SIG-M5 treated with dmso at 0.1 percent for 504 hours (cell line): ENCODE measurements around the gene THOC5.
"Not testable (repeated sequence)": the region's sequence is repeated elsewhere in the genome, so short reads cannot be mapped to it uniquely, and the experiment has no call there.

Experiments
- DNase-seq: peaks from one replicate; lab custom pipeline; 2025; ENCODE audit not compliant: unreplicated experiment; lab: John Stamatoyannopoulos, UW

THOC5 gene

DNA sequence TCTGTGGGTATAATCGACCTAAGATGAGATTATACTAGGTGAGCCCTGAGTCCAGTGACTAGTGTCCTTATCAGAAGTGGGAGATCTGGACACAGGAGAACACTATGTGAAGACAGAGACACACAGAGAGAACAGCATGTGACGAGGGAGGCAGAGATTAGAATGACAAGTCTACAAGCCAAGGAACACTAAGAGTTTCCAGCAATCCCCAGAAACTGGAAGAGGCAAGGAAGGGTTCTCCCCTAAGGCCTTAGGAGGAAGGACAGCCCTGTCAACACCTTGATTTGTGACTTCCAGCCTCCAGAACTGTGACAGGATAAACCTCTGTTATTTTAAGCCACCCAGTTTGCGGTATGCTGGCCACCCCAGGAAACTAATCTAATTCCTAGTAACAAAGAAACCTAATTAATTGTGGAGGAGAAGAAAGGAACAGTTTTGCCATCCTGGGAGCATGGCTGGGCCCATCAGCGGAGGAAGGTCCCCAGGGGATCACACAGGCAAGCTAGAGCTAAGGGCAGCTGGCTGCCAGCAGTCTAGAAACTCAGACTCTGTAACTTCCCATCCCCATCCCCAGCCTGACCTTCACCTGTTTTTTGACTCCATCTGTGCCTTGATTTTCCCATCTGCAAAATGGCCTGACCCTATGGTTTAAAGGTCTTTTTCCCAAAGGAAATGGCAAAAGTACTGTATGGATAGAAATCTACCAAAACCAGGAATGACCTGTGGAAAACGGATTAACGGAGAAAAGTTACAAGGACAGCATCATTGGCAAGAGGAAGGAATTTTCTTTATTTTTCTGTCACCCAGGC lies 10.3 kb upstream of the THOC5 start:
- no peak for DNase-seq

DNA sequence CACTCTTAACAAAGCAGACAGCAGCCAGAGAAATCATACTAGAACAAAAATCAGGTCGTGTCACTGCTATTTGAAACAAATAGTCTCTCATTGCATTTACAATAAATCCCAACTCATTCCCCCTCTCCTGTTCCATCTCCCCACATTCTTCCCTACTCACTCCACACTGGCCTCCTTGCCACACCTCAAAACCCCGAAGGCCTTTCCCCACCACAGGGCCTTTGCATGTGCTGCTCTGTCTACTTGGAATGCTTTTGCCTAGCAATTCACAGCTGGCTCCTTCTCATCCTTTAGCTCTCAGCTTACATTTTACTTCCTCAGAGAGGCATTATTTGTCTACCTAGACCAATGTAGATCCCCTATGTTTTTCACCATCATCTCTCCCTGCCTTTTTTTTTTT lies 6.3 kb upstream of the THOC5 start:
- no peak for DNase-seq

DNA sequence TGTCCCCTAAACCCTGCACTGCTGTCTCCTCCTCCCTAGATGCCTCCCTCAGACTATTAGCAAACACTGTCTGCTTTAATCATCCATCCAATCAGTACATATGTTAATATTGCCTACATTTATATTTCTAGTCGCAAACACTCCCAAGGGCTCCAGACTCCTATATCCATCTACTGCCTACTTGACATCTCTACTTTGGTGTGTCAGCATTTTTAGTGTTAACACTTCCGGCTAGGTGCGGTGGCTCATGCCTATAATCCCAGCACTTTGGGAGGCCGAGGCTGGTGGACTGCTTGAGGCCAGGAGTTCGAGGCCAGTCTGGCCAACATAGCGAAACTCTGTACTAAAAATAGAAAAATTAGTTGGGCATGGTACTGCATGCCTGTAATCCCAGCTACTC lies 5.5 kb upstream of the THOC5 start:
- DNase-seq = no peak

DNA sequence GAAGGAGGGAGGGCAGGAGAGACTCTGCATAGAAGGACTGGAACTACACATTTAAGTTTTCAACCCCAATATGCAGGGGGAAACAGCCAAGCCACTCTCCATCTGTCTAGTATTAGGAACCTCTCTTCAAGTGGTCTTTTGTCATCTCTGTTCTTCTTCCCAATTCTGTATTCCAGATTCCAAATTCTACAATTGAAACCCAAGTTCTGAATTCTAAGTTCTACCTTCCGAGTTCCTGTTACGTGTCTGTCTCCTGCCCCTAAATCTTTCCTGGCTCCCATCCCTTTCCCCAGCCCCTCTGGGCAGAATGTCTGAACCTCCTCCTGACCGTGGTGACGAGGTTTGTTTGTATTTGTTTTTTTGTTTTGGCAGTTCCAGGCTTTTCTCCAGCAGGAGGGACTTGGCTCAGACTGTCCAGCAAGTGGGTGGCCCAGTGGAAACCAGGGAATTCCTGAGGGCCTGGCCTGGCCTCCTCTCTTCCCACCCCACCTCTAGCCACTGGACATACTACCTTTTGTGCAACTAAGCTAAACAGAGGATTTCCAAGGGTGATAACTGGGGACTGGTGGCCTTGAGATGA lies 1.6 kb upstream of the THOC5 start:
- DNase-seq = no peak

DNA sequence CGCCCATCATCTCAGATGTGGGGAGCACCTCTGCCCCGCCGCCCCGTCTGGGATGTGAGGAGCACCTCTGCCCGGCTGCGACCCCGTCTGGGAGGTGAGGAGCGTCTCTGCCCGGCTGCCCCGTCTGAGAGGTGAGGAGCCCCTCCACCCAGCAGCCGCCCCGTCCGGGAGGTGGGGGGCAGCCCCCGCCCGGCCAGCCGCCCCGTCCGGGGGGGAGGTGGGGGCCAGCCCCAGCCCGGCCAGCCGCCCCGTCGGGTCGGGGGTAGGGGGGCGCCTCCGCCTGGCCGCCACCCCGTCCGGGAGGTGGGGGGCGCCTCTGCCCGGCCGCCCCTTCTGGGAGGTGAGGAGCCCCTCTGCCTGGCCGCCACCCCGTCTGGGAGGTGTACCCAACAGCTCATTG lies 1.2 kb downstream of the THOC5 start:
- not testable (repeated sequence) for DNase-seq

DNA sequence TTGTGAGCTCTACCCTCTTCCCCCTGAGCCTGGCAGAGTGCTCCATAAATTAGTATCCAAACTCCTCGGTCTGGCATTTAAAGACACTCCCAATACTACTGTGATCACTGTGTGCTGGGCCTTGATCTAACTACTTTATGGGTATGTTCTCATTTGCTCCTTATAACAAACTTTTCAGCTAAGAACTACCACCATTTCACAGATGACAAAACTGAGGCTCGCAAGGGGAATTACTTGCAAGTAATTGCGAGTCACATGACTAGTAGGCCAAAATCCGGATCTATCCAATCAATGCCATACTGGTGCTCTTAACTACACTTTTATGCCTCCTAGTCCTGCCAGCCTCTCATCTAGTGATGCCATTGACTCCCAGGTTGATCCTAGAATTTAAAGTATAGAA lies 3.6 kb downstream of the THOC5 start:
- DNase-seq = no peak

DNA sequence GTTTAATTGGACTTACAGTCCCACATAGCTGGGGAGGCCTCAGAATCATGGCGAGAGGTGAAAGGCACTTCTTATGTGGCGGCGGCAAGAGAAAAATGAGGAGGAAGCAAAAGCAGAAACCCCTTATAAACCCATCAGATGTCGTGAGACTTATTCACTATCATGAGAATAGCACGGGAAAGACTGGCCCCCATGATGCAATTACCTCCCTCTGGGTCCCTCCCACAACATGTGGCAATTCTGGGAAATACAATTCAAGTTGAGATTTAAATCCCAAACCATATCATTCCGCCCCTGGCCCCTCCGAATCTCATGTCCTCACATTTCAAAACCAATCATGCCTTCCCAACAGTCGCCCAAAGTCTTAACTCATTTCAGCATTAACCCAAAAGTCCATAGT lies 8.5 kb downstream of the THOC5 start:
- DNase-seq = not testable (repeated sequence)

DNA sequence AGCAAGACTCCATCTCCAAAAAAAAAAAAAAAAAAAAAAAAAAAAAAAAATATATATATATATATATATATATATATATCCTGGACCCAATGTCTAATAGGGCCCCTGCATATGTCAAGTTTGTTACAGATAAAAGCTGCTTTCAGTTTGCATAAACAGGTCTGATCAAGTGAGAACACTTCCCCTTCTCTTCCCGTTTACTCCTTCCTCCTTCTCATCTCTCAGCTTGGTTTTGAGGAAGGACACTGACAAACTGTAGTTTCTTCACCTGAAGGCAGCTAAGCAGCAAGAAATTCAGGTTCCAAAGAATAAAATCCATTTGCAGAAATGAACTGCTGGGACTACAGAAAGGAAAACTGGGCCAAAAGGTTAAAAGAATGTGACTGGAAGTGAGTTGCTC lies 11.7 kb downstream of the THOC5 start:
- peak; percentile 52 for DNase-seq

DNA sequence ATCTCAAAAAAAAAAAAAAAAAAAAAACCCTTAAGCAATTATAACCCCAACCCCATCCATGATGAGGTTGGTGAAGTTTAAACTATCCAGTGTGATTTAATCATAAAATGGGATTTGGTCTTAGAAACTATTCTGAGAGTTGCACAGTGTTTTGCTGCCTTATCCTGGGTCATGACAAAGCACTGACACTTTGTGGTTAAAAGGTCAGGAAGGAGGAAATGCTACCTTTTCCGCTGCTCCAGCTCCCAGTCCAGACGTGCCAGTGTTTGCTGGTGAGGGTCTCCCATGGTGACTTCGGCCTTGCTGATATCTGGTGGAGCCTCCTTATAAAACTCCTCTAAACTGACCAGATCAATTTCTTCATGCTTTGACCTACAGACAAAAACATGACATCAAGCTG lies 14.5 kb downstream of the THOC5 start:
- no peak for DNase-seq

DNA sequence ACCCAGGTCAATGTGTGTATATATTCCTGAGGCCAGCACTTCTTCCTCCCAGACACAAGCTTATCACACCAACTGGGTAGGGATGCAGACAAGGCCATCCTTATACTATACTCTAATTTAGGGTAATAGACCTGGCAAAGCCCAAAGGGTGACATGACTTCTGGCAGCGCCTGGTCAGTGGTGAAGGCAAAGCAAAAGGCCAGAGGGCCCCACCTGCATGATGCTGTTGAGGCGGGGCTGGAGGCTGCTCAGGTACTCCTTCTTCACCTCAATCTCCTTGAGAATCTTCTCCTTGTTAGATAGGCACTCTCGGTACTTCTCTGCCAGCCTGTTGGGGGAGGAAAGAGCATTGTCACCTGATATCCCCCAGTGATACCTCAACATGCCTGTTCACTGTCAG lies 17.1 kb downstream of the THOC5 start:
- DNase-seq = no peak

DNA sequence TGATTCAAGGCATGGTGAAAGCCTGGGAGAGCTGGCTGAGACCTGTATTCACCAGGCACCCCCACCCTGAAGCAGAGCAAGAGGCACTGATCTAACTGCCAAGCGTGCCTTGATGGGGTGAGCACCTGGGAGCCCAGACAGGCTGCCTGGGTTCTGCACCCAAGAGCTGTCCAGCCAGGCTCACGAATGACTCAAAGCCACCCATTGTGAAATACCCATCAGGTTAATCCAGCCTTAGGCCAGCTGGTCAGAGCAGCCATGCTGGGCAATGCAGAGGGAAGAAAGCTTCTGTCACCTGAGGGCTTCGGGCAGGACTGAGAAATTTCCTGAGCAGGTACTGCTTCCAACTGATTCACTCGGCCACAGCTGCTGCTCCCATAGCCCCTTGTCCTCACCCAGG lies 22.1 kb downstream of the THOC5 start:
- no peak for DNase-seq

DNA sequence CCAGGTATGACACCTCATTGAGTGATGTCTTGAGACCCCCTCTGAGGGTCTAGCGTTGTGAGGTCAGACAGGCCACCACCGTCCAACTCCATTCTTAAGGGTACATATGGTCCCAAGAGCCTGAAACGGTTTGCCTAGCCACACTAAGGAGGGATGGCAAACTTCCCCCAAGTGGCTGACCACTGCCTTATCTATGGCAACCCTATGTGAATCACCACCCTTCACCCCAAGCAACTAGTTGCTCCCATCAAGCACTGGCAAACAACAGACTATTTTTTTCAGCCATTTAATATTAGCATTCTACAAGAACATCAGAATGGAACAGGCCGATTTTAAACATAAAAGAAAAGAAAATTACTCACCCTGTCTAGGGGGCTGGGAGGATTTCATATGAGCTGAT lies 22.8 kb downstream of the THOC5 start:
- DNase-seq = no peak

DNA sequence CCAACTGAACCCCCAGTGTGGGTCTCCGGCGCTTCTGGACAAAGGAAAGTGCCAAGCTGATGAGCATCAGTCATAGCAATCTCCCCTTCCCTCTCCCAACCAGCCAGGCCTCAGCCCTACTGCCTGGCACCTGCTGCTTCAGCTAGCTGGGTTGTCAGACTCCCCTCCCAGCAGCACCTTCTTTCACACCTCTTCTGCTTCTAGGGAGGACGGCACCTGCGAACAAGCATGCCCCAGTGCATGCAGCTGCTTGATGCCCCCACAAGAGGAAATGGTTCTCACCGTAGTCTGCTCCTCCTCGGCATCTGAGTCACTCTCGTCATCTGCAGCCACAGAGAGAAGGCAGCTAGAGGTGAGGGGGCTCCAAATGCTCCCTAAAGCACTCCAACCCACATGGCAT lies 25.4 kb downstream of the THOC5 start:
- DNase-seq = no peak

DNA sequence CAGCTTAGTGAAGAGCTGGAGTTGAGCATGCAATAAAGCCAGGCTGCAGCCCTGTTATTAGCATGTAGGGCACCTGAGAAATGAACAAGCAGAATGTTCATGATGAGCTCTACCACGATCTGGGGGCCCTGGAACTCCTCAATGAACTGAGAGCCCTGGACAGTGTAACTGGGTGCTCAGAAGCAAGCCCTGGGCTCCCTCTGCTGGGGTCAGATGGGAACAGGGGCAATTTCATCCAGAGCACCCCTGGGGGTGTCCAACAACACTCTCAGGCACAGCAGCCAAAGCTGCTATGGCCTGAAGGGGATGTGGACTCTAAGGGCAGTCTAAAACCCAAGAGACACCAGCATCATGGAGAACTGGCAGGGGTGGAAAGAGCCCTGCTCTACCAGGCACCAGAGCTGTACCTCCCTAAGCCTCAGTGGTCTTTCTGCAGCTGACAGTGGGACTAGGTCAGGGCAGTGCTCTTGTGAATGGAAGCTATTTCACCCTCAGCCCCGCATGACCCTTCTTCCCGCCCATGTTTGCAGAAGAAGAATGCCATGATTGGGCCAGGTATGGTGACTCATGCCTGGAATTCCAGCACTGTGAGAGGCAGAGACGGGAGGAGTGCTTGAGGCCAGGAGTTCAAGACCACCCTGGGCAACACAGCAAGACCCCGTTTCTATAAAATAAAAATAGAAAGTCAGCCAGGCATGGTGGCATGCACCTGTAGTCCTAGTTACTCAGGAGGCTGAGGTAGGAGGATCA lies 28.9 kb downstream of the THOC5 start:
- no peak for DNase-seq

DNA sequence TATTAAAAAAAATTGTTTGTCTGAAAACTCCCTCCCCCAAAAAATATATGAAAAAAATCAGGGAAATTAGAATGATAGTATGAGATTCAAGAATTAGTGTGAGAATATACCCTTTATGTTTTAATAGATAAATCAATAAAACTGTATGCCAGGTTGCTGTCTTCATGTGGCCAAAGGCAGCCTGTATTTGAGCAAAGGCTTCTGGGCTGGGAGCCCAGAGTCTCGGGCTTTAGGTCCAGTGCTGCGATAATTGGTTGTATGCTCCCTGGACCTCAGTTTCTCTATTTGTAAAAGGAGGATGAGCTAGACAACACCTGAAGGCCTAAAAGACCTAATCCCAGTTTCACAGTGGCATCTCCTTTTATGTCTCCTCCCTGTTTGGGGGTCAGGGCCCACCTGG lies 29.8 kb downstream of the THOC5 start:
- DNase-seq = no peak

DNA sequence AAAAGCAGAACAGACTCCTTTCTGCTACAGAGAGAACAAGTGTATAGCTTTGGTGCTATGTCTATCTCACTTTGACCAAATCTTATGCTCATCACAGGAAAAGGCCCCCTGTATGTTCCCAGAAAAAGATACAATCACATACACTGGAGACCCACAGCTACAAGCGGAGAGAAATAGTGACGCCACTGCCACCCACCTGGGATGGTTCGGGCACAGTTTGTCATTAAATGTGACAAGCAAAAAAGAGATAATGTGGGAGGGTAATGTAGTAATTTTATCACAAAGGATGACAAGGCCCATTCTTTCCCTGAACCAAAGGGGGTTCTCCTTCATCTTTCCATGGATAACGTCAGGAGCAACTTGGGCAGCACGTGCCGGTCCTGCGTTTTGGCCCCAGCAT lies 32.0 kb downstream of the THOC5 start:
- no peak for DNase-seq

DNA sequence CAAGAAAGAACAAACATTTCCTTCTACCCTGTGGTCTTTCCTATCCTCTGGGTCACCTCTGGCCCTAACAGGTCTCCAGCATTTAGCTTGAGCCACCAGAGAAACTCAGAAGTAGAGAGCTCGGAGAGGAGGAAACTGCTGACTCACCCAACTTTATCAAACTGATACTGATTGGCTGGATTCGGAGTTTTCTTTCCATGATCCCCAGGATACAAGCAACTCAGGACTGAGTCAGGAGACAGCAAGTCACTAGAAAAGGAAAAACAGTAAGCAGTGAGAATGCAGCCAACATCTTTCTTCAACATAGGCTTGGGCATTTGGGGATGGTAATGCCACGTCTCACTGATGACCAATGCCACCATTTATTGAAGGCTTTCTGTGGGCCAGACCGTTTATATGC lies 32.7 kb downstream of the THOC5 start:
- DNase-seq = no peak

DNA sequence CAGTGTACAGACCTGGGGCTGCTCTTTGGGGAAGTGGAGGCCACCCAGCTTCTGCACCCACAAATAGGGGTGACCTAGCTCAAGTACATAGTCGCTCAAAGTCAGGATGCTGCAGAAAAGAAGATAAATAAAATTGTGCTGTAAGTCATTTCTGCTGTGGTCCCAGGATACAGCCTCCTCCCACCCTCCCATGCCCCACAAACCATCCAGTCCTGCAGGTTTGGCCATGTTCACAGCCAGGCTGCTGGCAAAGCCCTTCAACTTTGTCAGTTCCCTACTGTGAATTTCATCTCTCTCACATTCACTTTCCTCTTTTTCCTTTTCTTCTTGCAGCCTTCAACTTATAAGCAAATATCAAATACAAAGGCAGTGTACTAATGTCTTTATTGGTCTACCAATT lies 33.6 kb downstream of the THOC5 start:
- DNase-seq = no peak

DNA sequence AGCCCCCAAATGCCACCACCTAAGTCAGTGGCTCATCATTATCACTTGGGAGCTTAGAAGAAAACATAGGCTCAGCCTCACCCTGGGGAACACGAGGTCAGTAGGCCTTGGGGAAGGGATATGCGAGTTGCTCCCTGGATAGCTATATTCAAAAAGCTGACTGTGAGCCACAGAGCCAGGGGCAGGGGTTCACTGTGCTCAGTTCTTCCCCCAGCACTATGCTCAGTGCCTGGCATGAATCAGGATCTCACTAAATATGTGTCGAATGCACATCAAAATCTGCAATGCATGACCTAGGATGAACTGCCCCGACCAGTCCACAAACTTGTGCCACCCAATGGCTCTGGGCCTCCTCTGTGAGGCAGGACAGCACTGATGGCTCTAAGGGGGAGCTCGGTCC lies 35.1 kb downstream of the THOC5 start:
- no peak for DNase-seq

DNA sequence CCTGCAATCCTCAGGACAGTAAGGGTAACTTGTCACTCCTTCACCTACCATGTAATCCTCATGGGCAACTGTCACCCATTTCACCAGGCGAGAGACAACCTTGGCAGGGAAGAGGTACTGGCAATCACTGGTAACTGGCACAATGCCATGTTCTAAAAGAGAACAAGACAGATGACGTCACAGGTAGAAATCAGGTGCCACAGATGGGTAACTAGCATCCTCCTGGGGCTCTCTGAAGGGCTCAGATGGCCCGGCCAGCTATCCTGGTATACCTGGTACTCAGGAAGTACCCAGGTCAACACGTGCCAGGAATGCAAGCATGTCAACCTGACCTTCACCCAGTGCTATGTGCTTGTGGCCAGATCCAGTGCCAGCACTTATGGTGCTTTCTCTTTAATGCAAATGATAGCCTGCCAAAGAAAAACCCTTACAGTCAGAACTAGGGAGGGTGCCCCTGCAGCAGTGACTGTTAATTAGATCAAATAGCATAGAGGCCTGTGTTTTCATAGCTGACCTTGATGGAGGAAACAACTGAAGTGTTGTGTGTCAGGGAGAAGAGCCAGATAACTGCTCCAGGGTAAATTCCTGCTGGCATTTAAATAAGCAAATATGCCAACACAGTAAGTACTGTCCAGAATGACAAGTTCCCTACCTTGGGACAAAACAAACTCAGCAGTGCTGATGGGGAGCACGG lies 36.2 kb downstream of the THOC5 start:
- no peak for DNase-seq

DNA sequence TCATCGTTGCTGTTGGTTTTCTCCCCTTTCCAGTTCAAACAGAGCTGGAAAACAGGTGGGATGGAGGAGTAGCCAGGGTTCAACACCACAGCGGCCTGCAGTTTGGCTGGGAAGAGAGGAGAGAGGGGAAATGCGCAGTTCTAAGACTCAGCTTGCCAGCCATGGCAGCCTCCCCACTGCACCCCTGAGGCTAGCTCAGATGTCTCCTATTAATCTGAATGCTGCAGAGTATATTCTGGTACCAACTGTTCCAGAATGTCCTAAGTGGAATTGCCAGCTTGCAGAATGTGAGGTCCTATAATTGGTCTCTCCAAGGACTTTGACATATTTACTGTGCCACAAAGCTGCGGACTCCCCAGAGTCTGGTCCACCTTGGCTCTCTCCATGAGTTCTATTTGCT lies 41.5 kb downstream of the THOC5 start:
- no peak for DNase-seq
